GM21423 (cell line): ENCODE results near the gene CBFA2T2.

ENCODE experiments used
- ATAC-seq: cut with Tn5 transposase; IDR thresholded peaks from one replicate; pipeline ENCODE4 v1.9.1; 2021; ENCODE audit warnings: mild to moderate bottlenecking, moderate library complexity; ENCODE audit not compliant: unreplicated experiment

Gene CBFA2T2

DNA sequence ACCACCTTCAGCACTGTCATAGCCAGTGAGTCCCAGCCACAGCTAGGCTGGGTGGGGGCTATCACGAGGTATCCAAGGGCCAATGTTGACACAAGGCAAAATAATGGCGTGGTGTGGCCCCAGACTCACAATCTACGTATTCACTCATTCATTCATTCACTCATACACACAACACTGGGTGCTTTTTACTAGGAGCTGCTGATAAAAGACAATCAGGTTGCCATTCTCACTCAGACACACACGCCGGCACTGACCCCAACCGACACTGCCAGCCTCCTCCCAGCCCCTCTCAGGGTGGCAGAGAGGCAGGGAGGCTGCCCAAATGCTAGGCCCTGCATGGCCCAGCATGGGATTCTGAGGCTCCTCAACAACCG lies 170.8 kb downstream of the CBFA2T2 start:
- no peak for ATAC-seq

DNA sequence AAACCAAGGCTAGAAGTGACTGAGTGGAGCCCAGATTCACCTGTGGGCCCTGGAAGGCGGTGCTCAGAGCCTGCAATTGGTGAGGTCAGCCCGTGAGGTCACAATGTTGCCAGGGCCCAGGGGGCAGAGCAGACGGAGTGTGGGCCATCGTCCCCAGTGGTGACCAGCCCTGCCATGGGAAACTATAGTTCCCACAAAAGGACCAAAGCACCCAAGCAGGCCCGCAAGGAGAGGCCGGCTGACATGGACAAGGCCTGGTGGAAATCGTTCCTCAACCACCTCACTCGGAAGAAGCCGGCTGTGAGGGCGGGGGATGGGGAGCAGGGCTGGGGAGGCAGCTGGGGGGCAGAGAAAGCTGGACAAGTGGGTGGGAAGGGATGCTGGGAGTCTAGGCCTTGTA lies 172.3 kb downstream of the CBFA2T2 start, which contains the start of gene C20orf144:
TSS of gene C20orf144 (plus strand) at position 156 of the 400 bp plus-strand sequence. CDS start at position 175, 19 bp downstream.
- no peak for ATAC-seq

DNA sequence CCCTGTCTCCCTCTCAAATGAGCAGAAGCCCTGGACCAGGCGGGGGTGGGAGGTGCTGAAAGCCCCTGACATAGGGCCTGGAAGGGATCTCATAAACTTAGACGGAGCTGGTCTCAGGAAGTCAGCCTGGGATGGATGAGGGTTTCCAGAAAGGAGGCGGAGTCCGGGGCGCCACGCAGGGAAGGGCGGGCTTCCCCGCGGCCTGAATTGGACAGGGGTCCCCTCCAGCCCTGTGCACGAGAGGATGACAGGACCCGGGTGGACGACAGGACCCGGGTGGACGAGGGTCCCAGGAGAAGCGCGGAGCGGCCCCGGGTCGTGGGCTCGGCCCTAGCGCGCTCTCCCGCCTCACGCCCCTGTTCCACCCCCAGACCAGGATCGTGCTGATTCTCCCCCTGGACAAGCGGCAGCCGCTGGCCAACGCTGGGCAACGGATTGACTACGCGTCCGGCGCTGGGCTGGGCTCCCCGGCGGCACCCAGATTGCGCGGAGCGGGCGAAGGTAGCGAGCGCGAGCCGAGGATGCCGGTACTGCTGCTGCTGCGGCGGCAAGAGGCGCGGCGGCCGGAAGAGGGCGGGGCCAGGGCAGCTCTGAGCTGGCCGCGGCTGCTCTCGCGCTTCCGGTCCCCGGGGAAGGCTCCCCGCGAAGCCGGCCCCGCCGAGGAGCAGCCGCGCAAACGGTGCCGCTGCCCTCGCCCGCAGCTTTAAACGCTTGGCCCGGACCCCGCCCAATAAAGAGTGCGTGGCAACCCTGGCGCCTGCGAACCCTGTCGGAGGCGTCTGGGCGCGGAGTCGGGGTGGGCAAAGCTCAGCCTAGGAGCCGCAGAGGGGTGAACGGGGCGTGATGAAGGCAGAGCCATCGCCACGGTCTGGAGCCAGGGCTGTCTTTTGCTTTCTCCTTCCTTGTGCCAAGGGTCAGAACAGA lies 173.5 kb downstream of the CBFA2T2 start:
- peak; percentile 50 for ATAC-seq

DNA sequence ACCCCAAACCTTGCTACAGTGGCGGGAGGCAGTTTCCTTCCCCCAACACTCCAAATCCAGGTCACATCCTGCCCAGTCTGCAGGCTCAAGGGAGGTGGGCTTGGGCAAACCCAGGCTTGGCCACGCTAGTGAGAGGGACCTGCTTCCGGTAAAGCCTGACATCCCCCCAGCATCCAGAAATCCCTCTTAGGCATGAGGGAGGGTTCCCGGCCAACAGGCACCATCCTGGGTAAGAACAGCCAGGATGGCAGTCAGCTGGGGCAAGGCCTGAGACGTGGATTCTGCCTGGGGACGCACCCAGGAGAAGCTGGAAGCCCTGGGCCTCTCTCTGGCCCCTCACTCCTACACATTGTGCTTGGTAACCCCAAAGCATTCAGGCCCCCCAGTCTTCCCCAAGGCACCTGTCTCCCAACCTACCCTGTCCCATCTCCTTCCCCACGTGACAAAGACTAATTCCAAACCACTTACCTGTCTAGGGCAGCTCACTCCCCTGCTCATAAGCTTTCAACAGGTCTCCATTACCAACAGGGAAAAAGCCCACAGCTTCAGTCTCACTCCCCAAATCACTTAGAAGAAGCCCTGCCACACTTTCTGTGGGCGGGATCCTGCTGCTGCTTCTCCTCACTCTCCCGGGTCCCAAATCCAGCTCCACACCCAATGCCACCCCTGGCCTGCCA lies 174.3 kb downstream of the CBFA2T2 start:
- no peak for ATAC-seq

DNA sequence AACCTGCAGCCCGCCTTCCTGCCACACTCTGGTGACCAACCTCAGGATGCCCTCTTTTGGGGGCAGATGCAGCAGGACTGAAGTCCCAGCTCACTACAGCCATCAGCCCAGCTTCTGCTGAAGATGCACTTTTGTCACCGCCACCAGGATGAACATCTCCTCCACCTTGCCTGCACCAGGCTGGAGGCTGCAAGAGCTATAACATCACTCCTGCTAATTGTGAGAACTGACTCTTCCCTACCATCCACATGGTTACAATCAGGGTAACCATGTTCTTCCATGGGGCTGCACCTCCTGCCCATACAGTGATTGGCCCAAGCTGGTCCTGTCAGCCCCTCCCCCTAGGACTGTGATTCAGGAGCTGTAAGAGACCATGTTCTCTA lies 174.9 kb downstream of the CBFA2T2 start:
- ATAC-seq: no peak

DNA sequence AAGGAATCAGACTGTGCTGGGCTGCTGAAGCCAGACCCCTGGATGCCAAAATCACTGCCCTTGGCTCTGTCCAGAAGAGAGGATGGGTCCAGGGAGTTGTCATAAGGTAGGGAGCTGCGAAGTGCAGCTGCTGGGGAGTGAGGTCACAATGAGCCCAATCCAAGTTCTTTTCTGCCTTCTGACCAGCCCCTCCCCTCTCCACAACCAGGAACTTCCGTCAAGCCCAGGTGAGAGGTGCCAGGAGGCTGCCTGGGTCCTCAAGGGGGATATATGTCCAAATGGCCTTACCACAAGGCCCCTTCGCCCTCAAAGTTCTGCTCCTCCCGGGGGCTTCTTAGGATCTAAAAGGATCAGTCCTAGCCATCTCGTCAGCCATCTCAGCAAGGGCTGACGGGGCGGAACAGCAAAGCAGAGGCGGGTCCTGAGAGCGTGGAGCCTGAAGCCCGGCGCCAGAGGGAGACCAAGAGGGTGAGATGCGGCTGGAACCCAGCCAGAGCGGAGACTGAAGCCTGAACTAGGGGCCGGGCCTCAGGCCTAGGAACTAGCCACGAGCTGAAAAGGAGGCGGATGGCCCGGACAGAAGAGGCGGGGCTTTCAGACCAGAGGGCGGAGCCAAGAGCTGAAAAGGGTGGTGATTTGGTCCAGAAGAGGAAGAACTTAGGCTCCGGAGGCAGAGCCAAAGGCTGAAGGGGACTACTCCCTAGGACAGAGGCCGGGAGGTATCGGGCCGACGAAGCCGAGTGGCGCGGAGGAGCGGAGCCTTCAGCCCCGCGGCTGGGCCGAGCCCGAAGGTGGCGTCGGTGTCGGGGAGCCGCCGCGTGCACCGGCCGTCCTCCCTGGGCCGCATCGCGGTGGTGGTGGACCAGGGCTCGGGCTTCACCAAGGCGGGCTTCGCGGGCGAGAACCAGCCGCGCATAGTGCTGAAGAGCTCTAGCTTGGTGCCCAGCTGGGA lies 176.7 kb downstream of the CBFA2T2 start, which contains the start of gene ACTL10:
TSS of gene ACTL10 (plus strand) at position 651 of the 952 bp plus-strand sequence. CDS start 555 bp downstream, outside the sequence.
- ATAC-seq: peak; percentile 63

DNA sequence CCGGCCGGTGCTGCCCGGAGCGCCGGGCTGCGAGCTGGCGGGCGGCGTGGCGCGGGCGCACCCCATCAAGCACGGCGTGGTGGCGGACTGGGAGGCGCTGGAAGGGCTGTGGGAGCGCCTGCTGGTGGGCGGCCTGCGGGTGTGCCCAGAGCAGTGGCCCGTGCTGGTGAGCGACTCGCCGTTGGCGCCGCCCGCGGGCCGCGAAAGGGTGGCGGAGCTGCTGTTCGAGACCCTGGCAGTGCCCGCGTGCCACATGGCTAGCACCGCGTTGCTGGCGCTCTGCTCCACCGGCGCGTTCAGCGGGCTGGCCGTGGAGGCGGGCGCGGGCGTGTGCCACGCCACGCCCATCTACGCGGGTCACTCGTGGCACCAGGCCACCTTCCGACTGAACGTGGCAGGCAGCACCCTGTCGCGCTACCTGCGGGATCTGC lies 177.4 kb downstream of the CBFA2T2 start:
- peak; percentile 5 for ATAC-seq

DNA sequence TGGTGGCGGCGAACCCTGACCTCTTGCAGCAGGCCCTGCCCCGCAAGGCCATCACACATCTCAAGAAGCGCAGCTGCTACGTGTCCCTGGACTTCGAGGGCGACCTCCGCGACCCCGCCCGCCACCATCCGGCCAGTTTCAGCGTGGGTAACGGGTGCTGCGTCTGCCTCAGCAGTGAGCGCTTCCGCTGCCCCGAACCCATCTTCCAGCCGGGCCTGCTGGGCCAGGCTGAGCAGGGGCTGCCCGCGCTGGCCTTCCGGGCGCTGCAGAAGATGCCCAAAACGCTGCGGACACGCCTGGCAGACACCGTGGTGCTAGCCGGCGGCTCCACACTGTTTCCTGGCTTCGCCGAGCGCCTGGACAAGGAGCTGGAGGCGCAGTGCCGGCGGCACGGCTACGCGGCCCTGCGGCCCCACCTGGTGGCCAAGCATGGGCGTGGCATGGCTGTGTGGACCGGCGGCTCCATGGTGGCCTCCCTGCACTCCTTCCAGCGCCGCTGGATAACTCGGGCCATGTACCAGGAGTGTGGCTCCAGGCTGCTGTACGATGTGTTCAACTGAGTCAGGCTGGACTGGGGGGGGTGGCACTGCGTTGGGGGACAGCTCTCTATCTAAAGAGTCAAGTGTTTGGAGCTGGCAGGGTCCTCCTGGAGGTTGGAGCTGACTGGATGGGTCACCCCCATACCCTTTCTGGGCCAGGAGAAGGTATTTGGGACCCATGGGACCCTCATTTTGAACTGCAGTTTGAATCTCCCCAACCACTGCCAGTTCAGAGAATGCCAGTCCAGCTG lies 178.0 kb downstream of the CBFA2T2 start:
- no peak for ATAC-seq

DNA sequence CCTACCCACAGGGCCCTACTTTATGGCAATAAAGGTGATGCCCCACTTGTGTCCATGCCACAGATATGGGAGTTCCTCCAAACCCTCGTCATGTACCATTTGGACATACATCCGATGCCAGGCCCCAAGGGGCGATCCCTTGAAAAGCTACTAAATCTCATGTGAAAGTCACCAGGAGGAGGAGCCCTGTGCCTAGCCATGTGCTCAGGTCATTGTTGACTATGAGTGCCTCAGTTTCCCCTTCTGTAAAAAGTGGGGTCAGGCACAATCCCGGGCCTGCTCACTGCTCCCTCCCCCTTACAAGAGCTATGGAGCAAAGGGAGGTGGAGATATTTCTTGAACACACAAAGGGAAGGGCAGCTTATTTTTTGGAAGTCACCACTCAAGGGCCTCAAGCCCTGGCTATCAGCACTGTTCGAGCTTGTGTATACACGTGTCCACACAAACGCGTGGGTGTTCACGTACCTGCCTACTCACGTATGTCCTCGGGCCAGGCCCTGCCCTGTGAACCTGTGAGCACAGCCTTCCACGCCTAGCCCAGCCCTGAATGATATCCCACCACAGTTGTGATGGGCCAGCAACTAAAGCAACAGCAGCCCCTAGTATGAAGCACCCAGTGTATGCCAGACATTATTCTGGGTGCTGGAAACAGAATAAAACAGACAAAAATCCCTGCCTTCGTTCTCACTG lies 178.7 kb downstream of the CBFA2T2 start:
- no peak for ATAC-seq

DNA sequence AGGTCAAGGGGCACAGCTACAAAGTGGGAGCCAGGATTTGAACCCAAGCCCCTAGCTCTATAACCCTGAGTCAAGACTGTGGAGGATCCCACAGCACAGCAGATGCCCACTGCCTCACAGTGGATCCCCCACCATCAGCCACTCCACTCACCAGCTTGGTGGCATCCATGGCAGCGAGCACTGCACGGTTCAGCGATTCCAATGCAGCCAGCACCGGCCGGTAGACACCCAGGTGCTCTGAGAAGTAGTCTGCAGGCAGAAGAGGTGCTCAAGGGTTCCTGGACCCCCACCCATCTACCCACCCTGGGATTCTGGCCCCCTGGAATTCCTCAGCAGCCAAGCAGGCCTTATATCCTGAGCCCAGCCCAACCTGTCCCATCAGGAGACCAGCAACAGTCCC lies 179.3 kb downstream of the CBFA2T2 start:
- ATAC-seq: no peak

DNA sequence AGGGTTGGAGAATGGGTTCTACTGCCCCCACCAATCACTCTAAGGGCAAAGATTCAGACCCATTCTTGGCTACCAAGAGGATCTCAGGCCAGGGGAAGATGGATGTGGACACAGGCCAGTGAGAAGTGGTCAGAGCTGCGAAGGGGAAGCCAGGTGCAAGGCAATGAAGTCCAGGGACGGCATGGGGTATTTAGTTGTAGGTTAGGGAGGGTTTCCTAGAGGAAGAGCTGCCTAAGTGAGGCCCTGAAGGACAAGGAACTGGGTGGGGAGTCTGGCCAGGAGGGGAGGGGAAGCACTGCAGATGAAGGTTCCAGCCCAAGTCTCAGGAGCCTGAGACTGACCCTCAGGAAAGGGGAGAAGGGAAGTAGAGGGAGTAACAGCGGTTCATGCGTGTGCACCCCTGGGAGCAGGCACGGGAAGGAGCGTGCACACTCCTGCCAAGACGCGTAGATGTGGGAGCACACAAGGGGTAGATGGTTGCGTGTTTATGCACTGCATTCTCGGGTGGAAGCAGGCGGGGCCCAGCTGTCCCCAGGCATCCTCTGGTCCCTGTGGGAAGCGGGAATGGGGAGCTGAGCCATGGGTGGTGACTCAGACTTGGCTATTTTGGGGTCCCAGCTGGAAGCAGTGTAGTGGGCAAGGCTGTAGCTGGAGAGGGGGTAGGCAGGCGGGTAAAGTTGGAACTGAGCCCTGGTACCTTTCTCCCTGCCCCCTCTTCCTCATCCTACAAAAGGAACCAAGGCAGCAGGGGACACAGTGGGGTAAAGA lies 180.2 kb downstream of the CBFA2T2 start:
- no peak for ATAC-seq

DNA sequence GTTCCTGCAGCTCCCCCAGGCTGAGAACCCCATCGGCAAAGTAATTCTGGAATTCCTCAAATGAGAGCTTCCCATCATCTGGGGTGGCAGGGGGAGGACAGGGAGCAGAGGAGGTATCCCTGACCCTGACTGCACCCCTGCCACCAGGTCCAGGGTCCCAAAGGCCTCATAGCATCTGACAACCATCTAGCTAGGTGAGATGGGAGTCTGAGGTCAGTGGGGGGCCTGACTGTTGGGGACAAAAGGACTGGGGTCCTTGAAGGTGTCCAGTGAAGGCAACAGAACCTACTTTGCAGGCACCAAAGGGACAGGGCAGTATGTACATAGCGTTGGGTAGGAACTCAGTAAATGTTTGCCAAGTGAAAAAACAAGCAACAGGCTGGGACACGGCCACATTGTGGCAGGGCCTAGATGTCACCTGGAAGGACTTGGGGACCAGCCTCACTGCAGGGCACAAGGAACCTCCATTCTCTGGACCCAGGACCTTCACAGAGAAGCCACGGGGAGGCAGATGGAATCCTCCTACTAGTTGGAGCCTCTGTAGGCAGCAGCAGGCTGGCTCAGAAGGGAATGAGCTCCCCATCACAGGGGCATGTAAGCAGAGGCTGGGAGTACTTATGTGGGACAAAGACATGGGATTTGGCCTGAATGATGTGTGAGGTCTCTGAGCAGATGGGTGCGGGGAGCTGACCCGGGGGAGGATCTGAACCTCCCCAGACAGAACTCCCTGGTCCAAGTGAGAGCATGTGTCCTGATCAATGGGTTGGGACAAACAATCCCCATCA lies 181.0 kb downstream of the CBFA2T2 start:
- no peak for ATAC-seq

DNA sequence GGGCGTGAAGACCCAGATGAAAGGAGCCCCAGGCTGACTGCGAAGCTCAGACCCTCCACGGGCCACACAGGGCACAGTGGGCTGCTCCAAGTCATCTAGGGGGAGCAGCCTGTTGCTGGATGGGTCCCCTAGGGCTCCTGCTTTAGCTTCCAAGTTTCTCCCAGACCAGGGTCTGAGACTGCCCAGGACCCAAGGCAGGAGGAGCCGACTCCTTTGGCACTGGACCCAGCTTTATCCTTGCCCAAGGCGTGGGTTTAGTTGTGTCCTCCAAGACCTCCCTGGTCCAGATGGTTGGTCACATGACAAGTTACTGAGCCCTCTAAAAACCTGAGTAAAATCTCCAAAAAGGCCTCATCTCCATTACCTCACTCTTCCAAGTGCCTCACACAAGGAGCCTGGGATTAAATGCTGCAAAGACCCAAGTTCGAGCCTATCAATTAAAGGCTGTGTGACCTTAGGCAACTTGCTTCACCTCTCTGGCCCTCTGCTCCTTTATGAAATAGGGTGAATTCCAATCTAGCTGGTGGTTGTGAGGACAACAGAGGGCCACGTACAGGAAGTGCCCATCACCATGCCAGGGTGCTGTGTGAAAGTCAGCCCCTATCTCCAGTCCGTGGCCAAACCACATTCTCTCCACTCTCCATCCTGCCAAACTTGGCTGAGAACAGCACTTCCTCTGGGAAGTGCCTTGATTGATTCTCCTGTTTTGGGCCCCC lies 181.8 kb downstream of the CBFA2T2 start:
- no peak for ATAC-seq

DNA sequence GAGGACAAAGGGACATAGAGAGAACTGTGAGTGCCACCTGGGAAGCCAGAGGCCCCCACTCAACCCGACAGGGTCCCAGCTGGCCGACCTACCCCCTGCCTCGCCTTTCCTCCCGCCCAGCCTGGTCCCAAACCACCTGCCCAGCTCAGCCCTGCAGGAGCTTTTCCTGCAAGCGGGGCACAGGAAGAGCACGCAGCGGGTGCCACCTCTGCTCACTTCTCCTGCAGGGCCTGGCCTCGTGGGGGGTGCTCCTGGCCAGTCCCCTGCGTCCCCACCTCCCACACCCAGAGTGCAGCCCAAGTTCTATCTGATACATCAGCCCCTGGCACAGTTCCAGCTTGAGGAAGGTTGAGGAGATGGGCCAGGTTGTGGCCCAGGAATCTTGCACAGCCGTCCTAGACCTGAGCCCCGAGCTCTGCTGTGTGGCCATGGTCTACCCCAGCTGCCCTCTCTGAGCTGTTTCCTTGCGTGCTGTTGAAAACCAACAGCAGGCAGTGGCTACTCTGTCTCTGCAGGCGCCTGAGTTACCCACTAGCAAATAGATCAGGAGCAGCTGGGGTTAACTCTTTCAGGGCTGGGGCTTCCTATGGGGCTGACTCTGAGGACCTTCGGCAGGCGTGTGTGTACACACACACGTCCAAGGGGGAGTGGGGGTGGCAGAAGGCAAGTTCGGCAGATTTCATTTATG lies 182.7 kb downstream of the CBFA2T2 start:
- no peak for ATAC-seq

DNA sequence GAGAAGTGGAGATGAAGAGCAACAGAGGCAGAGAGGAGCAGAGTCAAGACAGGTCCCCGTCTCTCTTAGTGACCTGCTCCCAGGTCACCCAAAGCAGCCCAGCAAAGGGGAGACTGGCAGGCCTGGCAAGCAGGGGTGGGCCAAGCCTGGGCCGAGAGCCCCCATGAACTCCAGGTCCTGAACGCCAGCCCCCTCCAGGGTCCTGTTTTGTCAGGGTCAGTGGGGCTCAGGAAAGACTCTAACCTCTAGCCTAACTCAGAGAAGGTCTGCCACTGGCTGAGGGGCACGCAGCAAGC lies 183.2 kb downstream of the CBFA2T2 start:
- no peak for ATAC-seq

DNA sequence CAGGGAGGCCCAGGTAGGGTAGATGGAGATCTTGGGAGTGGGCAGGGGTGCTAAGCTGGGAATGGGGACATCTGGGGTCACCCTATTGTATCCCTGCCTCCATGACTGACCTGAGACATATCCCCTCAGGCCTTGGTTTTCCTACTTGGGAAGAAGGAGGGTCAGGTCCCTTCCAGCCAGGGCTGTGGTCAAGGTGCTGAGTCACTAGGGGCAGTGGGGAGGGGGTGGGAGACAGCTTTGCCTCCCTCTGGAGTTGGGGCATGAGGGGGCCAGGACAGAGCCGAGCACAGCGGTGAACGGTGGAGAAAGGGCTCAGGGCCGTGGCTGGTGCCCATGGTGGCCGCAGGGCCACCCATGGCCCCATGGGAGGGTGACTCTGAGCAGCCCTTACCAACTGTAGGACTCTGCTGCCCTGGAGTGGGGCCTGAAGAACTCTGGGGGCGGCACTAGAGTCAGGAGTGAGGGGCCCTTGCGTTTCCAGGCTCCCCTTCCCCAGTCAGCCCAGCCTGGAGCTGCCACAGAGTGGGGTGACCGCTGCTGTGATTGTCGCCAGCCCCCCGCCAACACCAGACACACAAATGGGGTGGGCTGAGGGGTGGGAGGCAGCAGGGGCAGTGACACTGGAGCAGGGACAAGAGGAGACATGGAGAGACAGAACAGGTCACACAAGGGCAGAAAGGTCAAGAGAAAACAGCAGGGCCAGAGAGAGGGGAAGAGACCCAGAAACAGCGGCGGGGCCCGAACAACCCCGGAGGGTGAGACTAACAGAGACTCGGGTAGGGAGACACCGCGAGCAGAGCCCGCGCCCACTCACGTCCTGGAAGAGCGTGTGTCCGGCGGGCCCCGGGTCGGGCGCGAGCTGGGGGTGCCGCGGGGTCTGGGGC lies 183.8 kb downstream of the CBFA2T2 start:
- peak; percentile 6 for ATAC-seq
